Ascending aorta (tissue), 2 donors: ENCODE data around the gene GYPC. TPM values are rescaled to one million over a fixed set of nuclear protein-coding genes. Genes with fewer than 3 reads are reported as not detected.
A peak's percentile ranks its signal among the peaks of the same experiment; 100 is the strongest.

Source experiments
- DNase-seq, 2 donors: peaks; one replicate each; pipeline ENCODE4 v3.0.0-alpha.2; 2019; ENCODE audit warnings: low spot score in 2 of 2
- H3K27ac ChIP-seq, 2 donors: fragments of 200-600 bp; sonication (generic); one replicate each; pipeline ENCODE4 v1.5.1; 2016 to 2017; ENCODE audit warnings: mild to moderate bottlenecking in 1 of 2
- H3K27me3 ChIP-seq: fragments of 200-600 bp; sonication (generic); one replicate; pipeline ENCODE4 v1.5.1; 2017
- H3K36me3 ChIP-seq, 2 donors: fragments of 200-600 bp; sonication (generic); one replicate each; pipeline ENCODE4 v1.5.1; 2016
- H3K4me1 ChIP-seq, 2 donors: fragments of 200-600 bp; sonication (generic); one replicate each; pipeline ENCODE4 v1.5.1; 2016 to 2017; ENCODE audit warnings: mild to moderate bottlenecking in 1 of 2
- H3K4me3 ChIP-seq, 2 donors: fragments of 200-600 bp; sonication (generic); one replicate each; pipeline ENCODE4 v1.5.1; 2016 to 2017; ENCODE audit warnings: mild to moderate bottlenecking in 1 of 2
- H3K9me3 ChIP-seq, 2 donors: fragments of 200-600 bp; sonication (generic); one replicate each; pipeline ENCODE4 v1.5.1; 2016
- intact Hi-C: fragments of 100-400 bp; cut with DNase I; formaldehyde crosslinking; loops from one replicate; pipeline ENCODE4 v1.15.1; 2023
- total RNA-seq: library from RNA; depleted of rRNA; stranded (reverse); fragments of >200 nt; gene quantifications from one replicate; pipeline ENCODE4 v1.1.0, GENCODE V29; 2016
- TF ChIP-seq, protein P1 (sequence below), 3 experiments: fragments of 200-600 bp in 2 of 3; fragments of 450-650 bp in 1 of 3; sonication (generic) in 2 of 3; IDR thresholded peaks; one replicate each; pipeline ENCODE4 v1.5.1; 2016 to 2019; ENCODE audit warnings: antibody characterized with exemption in 3 of 3, mild to moderate bottlenecking in 1 of 3, moderate library complexity in 1 of 3

GYPC gene
- total RNA-seq, 1 donor from 2014 or later = 94.7 TPM

DNA sequence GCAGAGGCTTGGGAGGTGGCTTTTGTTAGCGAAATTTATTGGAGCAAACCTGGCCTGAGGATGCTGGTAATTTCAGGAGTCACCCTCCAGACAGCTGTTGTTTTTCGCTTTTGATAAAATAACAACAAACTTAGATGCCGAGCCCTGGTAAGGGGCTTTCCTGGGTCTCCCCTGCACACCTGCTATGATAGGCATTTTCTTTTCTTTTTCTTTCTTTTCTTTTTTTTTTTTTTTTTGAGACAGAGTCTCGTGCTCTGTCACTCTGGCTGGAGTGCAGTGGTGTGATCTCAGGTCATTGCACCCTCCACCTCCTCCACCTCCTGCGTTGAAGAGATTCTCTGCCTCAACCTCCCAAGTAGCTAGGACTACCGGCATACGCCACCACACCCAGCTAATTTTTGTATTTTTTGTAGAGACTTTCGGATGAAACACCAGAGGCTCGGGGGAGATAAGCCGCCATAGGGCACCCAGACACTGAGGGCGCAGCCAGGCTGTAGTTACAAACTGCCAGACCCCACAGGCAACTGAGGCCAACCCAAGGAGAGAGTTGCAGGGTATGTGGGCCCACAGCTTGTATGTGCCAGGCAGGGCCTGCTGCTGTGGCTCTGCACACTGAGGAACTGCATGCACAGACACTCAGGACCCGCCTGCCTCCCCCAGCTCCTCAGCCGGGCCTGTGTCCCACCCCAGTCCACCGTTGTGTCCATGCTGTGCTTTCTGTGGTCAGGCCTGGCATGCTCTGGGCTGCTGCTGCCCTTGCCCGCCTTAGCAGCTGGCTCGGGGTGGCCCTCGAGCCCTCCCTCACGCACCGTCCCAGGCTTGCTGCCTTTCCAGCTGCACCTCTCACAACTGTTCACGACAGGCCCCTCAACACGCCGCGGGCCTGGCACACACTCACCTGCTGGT is 3.9 kb downstream of the GYPC start:
- Histone ChIP-seq H3K27ac (peak overlapping the region; percentile 98 to 99), H3K27me3 (no peaks in the 10 kb centered on the region), H3K9me3 (no peaks in the 10 kb centered on the region), H3K4me3 (peak overlapping the region in 1 of 2 donors; percentile 90), H3K4me1 (peaks cover 20 to 68% of the 10 kb centered on the region in 2 donors), H3K36me3 (no peaks in the 10 kb centered on the region)
- intact Hi-C loops = loop anchor here (2.0 to 10.0 kb wide), 3 partner anchors 58 to 405 kb away; no protein-coding TSS in a partner anchor
- TF ChIP-seq, protein P1, sequence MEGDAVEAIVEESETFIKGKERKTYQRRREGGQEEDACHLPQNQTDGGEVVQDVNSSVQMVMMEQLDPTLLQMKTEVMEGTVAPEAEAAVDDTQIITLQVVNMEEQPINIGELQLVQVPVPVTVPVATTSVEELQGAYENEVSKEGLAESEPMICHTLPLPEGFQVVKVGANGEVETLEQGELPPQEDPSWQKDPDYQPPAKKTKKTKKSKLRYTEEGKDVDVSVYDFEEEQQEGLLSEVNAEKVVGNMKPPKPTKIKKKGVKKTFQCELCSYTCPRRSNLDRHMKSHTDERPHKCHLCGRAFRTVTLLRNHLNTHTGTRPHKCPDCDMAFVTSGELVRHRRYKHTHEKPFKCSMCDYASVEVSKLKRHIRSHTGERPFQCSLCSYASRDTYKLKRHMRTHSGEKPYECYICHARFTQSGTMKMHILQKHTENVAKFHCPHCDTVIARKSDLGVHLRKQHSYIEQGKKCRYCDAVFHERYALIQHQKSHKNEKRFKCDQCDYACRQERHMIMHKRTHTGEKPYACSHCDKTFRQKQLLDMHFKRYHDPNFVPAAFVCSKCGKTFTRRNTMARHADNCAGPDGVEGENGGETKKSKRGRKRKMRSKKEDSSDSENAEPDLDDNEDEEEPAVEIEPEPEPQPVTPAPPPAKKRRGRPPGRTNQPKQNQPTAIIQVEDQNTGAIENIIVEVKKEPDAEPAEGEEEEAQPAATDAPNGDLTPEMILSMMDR (IDR thresholded peaks at IDR 0.05) = no peak
- DNase-seq = peak in 1 of 2 donors; percentile 52

GRCh38 chr2:126660971-126661370 is 5.0 kb downstream of the GYPC start:
- no peaks in the 10 kb centered on the region for H3K36me3 ChIP-seq
- H3K9me3 ChIP-seq = no peaks in the 10 kb centered on the region
- peaks cover 18 to 68% of the 10 kb centered on the region in 2 donors for H3K4me1 ChIP-seq
- TF ChIP-seq, protein P1 (IDR thresholded peaks at IDR 0.05) = no peak
- no peak for DNase-seq
- H3K4me3 ChIP-seq = no peak overlapping the region
- H3K27me3 ChIP-seq = no peaks in the 10 kb centered on the region
- intact Hi-C loops = no loop called here
- peak overlapping the region; percentile 98 to 99 for H3K27ac ChIP-seq

DNA sequence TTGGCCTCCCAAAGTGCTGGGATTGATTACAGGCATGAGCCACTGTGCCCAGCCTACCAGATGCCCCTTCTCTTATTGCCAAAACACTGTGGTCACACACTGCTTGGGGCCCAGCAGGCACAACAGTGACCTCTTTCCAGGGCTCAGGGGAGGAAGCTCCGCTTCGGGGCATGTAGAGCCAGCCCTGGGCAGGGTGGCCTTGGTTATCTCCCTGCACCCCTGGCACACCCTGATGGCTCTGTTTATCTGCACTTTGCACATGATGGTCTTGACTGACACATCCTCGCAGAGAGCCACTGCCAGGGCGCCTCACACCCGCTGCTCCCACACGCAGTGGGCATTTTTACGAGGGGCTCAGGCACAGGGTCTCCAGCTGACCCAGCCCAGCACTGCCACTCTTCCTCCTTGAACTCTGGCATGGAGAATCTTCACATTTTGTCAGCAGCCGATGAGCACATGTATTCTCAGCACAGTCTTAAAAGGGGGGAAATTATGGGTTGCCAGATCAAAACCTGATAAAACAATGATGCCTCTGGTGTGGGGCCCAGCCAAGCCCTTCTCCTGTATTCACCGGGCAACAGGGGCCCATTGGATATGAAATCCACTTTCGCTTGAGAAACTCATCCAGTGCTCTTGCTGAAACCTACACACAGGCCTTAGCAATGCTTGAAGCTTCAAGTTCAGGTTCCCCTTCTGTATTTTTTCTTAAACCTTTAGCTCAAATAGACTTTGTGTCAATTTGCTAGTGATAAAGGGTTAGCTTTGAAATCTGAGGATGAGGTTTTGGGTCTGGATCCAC is 5.9 kb downstream of the GYPC start:
- Histone ChIP-seq H3K9me3 (no peaks in the 10 kb centered on the region), H3K4me1 (peaks cover 22 to 72% of the 10 kb centered on the region in 2 donors), H3K36me3 (no peaks in the 10 kb centered on the region), H3K27me3 (no peaks in the 10 kb centered on the region), H3K4me3 (no peak overlapping the region), H3K27ac (peak overlapping the region in 1 of 2 donors; percentile 22)
- intact Hi-C loops = no loop called here
- TF ChIP-seq, protein P1 (IDR thresholded peaks at IDR 0.05) = no peak
- no peak for DNase-seq

GRCh38 chr2:126662621-126663020 is 6.7 kb downstream of the GYPC start:
- DNase-seq = no peak
- H3K4me3 ChIP-seq = no peak overlapping the region
- no peaks in the 10 kb centered on the region for H3K36me3 ChIP-seq
- intact Hi-C loops = no loop called here
- TF ChIP-seq, protein P1 (IDR thresholded peaks at IDR 0.05) = no peak
- H3K27me3 ChIP-seq = no peaks in the 10 kb centered on the region
- peaks cover 22 to 70% of the 10 kb centered on the region in 2 donors for H3K4me1 ChIP-seq
- H3K27ac ChIP-seq = peak overlapping the region; percentile 8 to 14
- H3K9me3 ChIP-seq = no peaks in the 10 kb centered on the region

- intact Hi-C loops = no loop called here
- H3K36me3 ChIP-seq = no peaks in the 10 kb centered on the region
- H3K27me3 ChIP-seq = no peaks in the 10 kb centered on the region
- H3K4me3 ChIP-seq = no peak overlapping the region
- peak overlapping the region; percentile 21 to 37 for H3K27ac ChIP-seq
- no peaks in the 10 kb centered on the region for H3K9me3 ChIP-seq
- no peak for DNase-seq
- H3K4me1 ChIP-seq = peaks cover 20 to 65% of the 10 kb centered on the region in 2 donors
- TF ChIP-seq, protein P1 (IDR thresholded peaks at IDR 0.05) = no peak
Observed at GRCh38 chr2:126663184-126663963, 7.4 kb downstream of the GYPC start.
